Endothelial cell of umbilical vein (primary cell): ENCODE results near the gene MYO5B. TPM values are rescaled to one million over a fixed set of nuclear protein-coding genes. Genes with fewer than 3 reads are reported as not detected.

Experiments used
- BruUV-seq: library from RNA; stranded (reverse); fragments of 400-500 nt; replicated peaks from 2 replicates; lab custom pipeline; 2021; lab: Mats Ljungman, UMichigan
- CTCF ChIA-PET: fragments of 300-600, 350-600 bp; sonication (Branson Sonifier 250); formaldehyde crosslinking; loops from one replicate; lab custom pipeline; 2021; ENCODE audit warnings: antibody characterized with exemption, inconsistent platforms; lab: Charles Lee
- POLR2A ChIA-PET: fragments of 300-600, 350-600 bp; sonication (Branson Sonifier 250); formaldehyde crosslinking; loops from one replicate; lab custom pipeline; 2021; ENCODE audit warnings: antibody characterized with exemption, inconsistent platforms; lab: Charles Lee
- DNase-seq: peaks from one replicate; pipeline ENCODE4 v3.0.0-alpha.2; 2011; ENCODE audit warnings: low read depth, low spot score
- FAIRE-seq: peaks from 2 replicates; lab custom pipeline; 2011; peaks lifted over from hg19 to GRCh38; lab: Jason Lieb, UNC
- H2AFZ ChIP-seq: 2 replicates; pipeline ENCODE4 v1.6.0; 2012; ENCODE audit warnings: low read depth, low read length, control low read depth, inconsistent platforms
- H3K27ac ChIP-seq: 2 replicates; pipeline ENCODE4 v1.5.1; 2011; ENCODE audit warnings: low read depth, mild to moderate bottlenecking, control low read depth, low read length, moderate library complexity; ENCODE audit not compliant: insufficient read depth
- H3K27me3 ChIP-seq, 2 experiments: 2 replicates each; pipeline versions ENCODE4 v1.6.0 to v1.6.1; 2011; ENCODE audit warnings: low read length in 2 of 2, mixed read lengths in 1 of 2; ENCODE audit not compliant: control insufficient read depth in 2 of 2, insufficient read depth in 2 of 2
- H3K36me3 ChIP-seq, 2 experiments: 2 replicates in 1 of 2; 3 replicates in 1 of 2; pipeline ENCODE4 v1.5.1; 2011; ENCODE audit warnings: low read length in 2 of 2, mild to moderate bottlenecking in 1 of 2, moderate library complexity in 1 of 2; ENCODE audit not compliant: control insufficient read depth in 2 of 2, insufficient read depth in 2 of 2; ENCODE audit errors: extremely low read depth in 1 of 2
- H3K4me1 ChIP-seq: 3 replicates; pipeline ENCODE4 v1.5.1; 2011; ENCODE audit warnings: mild to moderate bottlenecking, low read length; ENCODE audit not compliant: control insufficient read depth, insufficient read depth; ENCODE audit errors: extremely low read depth
- H3K4me2 ChIP-seq: 2 replicates; pipeline ENCODE4 v1.6.1; 2011; ENCODE audit warnings: low read length, control low read depth, mixed read lengths; ENCODE audit not compliant: insufficient read depth
- H3K4me3 ChIP-seq, 3 experiments: fragments of 200-600 bp in 1 of 3; sonication (generic), shearing (Covaris generic) in 1 of 3; replicated peaks in 1 of 3; 2 replicates each; pipeline ENCODE4 v1.5.1; 2011 to 2016; ENCODE audit warnings: control low read depth in 3 of 3, low read length in 3 of 3, mild to moderate bottlenecking in 2 of 3, inconsistent platforms in 1 of 3, low read depth in 1 of 3, moderate library complexity in 1 of 3; ENCODE audit not compliant: insufficient read depth in 1 of 3
- H3K79me2 ChIP-seq: 2 replicates; pipeline ENCODE4 v1.6.0; 2012; ENCODE audit warnings: low read length, inconsistent platforms; ENCODE audit not compliant: control insufficient read depth, insufficient read depth
- H3K9ac ChIP-seq: replicated peaks from 2 replicates; pipeline ENCODE3; 2011; ENCODE audit warnings: low read length, control low read depth; ENCODE audit not compliant: insufficient read depth; ENCODE audit errors: extremely low read depth
- H3K9me1 ChIP-seq: replicated peaks from 3 replicates; pipeline ENCODE4 v1.6.0; 2011; ENCODE audit warnings: mild to moderate bottlenecking, low read length; ENCODE audit not compliant: control insufficient read depth, insufficient read depth; ENCODE audit errors: extremely low read depth
- H3K9me3 ChIP-seq: replicated peaks from 2 replicates; pipeline ENCODE4 v1.5.1; 2012; ENCODE audit warnings: low read length, inconsistent platforms; ENCODE audit not compliant: control insufficient read depth, insufficient read depth
- H4K20me1 ChIP-seq: replicated peaks from 2 replicates; pipeline ENCODE3; 2011; ENCODE audit warnings: mild to moderate bottlenecking, low read length; ENCODE audit not compliant: control insufficient read depth, insufficient read depth; ENCODE audit errors: extremely low read depth
- EZH2 ChIP-seq: IDR thresholded peaks from 2 replicates; pipeline ENCODE4 v1.6.1; 2012; ENCODE audit warnings: borderline replicate concordance, low read depth, mild to moderate bottlenecking, moderate library complexity, low read length, inconsistent platforms; ENCODE audit not compliant: severe bottlenecking
- FOS ChIP-seq: IDR thresholded peaks from 2 replicates; pipeline ENCODE4 v1.6.1; 2011; ENCODE audit warnings: mild to moderate bottlenecking, low read length, moderate library complexity, borderline replicate concordance; ENCODE audit not compliant: insufficient read depth
- GATA2 ChIP-seq: IDR thresholded peaks from 2 replicates; pipeline ENCODE4 v1.7.0; 2011; ENCODE audit warnings: low read depth, mild to moderate bottlenecking, moderate library complexity, mixed read lengths, low read length; ENCODE audit not compliant: insufficient read length, insufficient read depth
- JUN ChIP-seq: IDR thresholded peaks from 2 replicates; pipeline ENCODE4 v1.6.1; 2011; ENCODE audit warnings: borderline replicate concordance, low read depth; ENCODE audit not compliant: insufficient read length, insufficient read depth
- MYC ChIP-seq: IDR thresholded peaks from one replicate; pipeline ENCODE4 v1.6.1; 2011; ENCODE audit warnings: mild to moderate bottlenecking, low read depth, low read length
- POLR2A ChIP-seq: IDR thresholded peaks from 2 replicates; pipeline ENCODE4 v1.6.1; 2012; ENCODE audit warnings: low read depth, mild to moderate bottlenecking, control low read depth, low read length
- POLR2AphosphoS5 ChIP-seq: IDR thresholded peaks from 2 replicates; pipeline ENCODE4 v1.6.1; 2012; ENCODE audit warnings: low read depth, mild to moderate bottlenecking, control low read depth, low read length, moderate library complexity; ENCODE audit not compliant: insufficient read depth
- dilution Hi-C: fragments of 300-500 bp; cut with MboI; formaldehyde crosslinking; loops from one replicate; pipeline ENCODE4 v1.15.0; 2019; ENCODE audit warnings: low sequenced_read_pairs; ENCODE audit not compliant: extremely low pct_ligation_motif_present
- intact Hi-C: fragments of 100-400 bp; cut with micrococcal nuclease; formaldehyde crosslinking; loops from one replicate; pipeline ENCODE4 v1.10.0; 2022
- polyA plus RNA-seq, 4 experiments: library from polyadenylated mRNA; depleted of rRNA in 3 of 4; stranded (reverse) in 3 of 4; unstranded in 1 of 4; fragments of >200 nt; gene quantifications; 2 replicates each; pipeline versions ENCODE4 v1.2.1 to v1.2.3, GENCODE V29; 2011 to 2012; ENCODE audit warnings: missing spikeins in 1 of 4
- total RNA-seq: library from RNA; stranded (reverse); gene quantifications from 2 replicates; pipeline ENCODE4 v1.2.3, GENCODE V29; 2021
- TF ChIP-seq, protein P1 (sequence below): IDR thresholded peaks from 2 replicates; pipeline ENCODE4 v1.6.1; 2011; ENCODE audit not compliant: insufficient read depth, insufficient read length
- TF ChIP-seq, protein P2 (sequence below), 2 donors: IDR thresholded peaks; 1 replicate in 1 of 2; 2 replicates in 1 of 2; pipeline ENCODE4 v1.5.1; 2011; ENCODE audit warnings: low read length in 2 of 2, mild to moderate bottlenecking in 2 of 2, moderate library complexity in 2 of 2, control low read depth in 1 of 2, inconsistent platforms in 1 of 2, low read depth in 1 of 2; ENCODE audit not compliant: insufficient read depth in 1 of 2; ENCODE audit errors: extremely low read depth in 1 of 2

MYO5B gene
- total and polyA plus RNA-seq, 2 donors (not counting 3 experiments of a cell fraction or from before 2014, with no cell fraction given): 0.54 to 1.1 TPM

DNA sequence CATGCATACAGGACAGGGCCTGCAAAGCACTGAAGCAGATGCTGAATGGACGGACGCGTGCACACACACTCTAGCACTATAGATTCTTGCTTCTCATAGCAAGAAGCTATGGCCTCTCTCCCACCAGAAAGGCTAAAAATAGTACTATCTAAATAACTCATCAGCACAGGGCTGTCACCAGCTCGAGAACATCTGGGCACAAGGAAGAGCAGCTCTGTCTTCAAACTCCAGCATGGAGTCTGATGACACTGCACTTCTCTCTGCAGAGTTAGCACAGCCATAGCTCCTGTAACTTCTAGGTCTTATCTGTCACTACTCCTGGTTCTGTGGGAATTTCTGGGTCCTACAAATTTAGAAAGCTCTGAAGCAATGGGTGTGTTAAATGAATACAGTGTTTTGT lies 123.5 kb downstream of the MYO5B start:
- Histone ChIP-seq H3K27me3 (no peaks in the 10 kb centered on the region), H4K20me1 (no peaks in the 10 kb centered on the region), H3K36me3 (no peaks in the 10 kb centered on the region), H3K9me3 (no peaks in the 10 kb centered on the region), H3K27ac (no peak overlapping the region), H3K9ac (no peak overlapping the region), H2AFZ (no peak overlapping the region), H3K79me2 (no peaks in the 10 kb centered on the region), H3K4me3 (no peak overlapping the region), H3K9me1 (no peaks in the 10 kb centered on the region), H3K4me2 (no peak overlapping the region), H3K4me1 (no peaks in the 10 kb centered on the region)
- FAIRE-seq (no peak), DNase-seq (no peak)
- no TSS peak for BruUV-seq
- ChIA-PET POLR2A (no interaction called here), CTCF (no interaction called here)
- dilution Hi-C loops (no loop called here), intact Hi-C loops (no loop called here)
- TF ChIP-seq GATA2 (no peak), EZH2 (no peak), POLR2A (no peak), JUN (no peak), POLR2AphosphoS5 (no peak), MYC (no peak), FOS (no peak)
- TF ChIP-seq, protein P1, sequence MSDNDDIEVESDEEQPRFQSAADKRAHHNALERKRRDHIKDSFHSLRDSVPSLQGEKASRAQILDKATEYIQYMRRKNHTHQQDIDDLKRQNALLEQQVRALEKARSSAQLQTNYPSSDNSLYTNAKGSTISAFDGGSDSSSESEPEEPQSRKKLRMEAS: no peak
- TF ChIP-seq, protein P2, sequence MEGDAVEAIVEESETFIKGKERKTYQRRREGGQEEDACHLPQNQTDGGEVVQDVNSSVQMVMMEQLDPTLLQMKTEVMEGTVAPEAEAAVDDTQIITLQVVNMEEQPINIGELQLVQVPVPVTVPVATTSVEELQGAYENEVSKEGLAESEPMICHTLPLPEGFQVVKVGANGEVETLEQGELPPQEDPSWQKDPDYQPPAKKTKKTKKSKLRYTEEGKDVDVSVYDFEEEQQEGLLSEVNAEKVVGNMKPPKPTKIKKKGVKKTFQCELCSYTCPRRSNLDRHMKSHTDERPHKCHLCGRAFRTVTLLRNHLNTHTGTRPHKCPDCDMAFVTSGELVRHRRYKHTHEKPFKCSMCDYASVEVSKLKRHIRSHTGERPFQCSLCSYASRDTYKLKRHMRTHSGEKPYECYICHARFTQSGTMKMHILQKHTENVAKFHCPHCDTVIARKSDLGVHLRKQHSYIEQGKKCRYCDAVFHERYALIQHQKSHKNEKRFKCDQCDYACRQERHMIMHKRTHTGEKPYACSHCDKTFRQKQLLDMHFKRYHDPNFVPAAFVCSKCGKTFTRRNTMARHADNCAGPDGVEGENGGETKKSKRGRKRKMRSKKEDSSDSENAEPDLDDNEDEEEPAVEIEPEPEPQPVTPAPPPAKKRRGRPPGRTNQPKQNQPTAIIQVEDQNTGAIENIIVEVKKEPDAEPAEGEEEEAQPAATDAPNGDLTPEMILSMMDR (IDR thresholded peaks at IDR 0.05; ENCODE audit: extremely low read depth in 1 of 2, insufficient read depth in 1 of 2, low read depth in 1 of 2, low read length in 2 of 2): no peak
